ENCODE results near the gene SPATC1L. TPM values are rescaled to one million over a fixed set of nuclear protein-coding genes. Genes with fewer than 3 reads are reported as not detected.
"Not testable (repeated sequence)": the region's sequence is repeated elsewhere in the genome, so short reads cannot be mapped to it uniquely, and the experiment has no call there.

The SPATC1L gene
- total RNA-seq, 1 donor from 2014 or later = 14.1 TPM

- peaks cover 48% of the 10 kb centered on the region for H3K4me1 Mint-ChIP-seq (ENCODE audit: low read depth)
- peak overlapping the region; percentile 89 for H3K4me3 Mint-ChIP-seq (ENCODE audit: unreplicated experiment)
- no peaks in the 10 kb centered on the region for H3K27me3 Mint-ChIP-seq (ENCODE audit: low read depth)
- H3K36me3 Mint-ChIP-seq (ENCODE audit: low read depth) = peaks cover 8% of the 10 kb centered on the region
- no peak for TF ChIP-seq CTCF (IDR thresholded peaks at IDR 0.05)
- DNase-seq (ENCODE audit: low spot score) = no peak
- H3K27ac Mint-ChIP-seq (ENCODE audit: unreplicated experiment) = peak overlapping the region; percentile 95
- no peaks in the 10 kb centered on the region for H3K9me3 Mint-ChIP-seq (ENCODE audit: low read depth)
Measured at GRCh38 chr21:46227811-46228344, 43.6 kb upstream of the SPATC1L start.

DNA sequence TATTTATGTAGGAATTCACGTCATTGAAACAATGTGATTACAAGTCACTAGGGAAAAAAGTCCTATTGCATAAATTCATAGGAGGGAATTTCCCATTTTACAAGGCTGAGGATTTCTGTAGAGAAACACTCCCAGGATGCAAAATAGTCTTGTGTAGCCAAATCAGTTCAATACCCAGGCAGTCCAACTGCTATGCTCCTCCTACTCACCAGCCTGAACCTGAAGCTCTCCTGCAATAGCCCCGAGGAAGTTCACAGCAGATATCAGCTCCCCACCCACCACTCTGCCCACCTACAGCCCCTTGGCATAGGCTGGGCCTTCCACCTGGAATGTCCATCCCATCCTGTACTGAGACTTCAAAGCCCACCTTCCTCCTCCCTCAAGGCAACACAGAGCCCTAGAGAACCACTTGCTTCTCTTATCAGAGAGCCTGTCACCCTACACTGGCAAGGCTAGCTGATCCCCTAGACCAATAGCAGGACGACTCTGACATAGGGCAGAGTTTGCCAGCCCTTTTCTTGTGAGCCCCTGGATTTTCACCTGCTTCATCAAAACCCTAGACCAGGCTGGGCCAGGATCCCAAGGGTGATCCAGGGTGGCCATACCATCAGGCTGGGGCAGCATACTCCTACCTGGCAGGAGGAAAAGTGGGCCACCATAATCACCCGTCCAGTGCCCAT, 42.8 kb upstream of the SPATC1L start:
- Mint-ChIP-seq H3K4me1 (ENCODE audit: low read depth) (peaks cover 48% of the 10 kb centered on the region), H3K36me3 (ENCODE audit: low read depth) (peaks cover 5% of the 10 kb centered on the region), H3K4me3 (ENCODE audit: unreplicated experiment) (peak overlapping the region; percentile 89), H3K9me3 (ENCODE audit: low read depth) (no peaks in the 10 kb centered on the region), H3K27me3 (ENCODE audit: low read depth) (no peaks in the 10 kb centered on the region), H3K27ac (ENCODE audit: unreplicated experiment) (peak overlapping the region; percentile 95)
- DNase-seq (ENCODE audit: low spot score) = no peak
- TF ChIP-seq CTCF (IDR thresholded peaks at IDR 0.05) = no peak

DNA sequence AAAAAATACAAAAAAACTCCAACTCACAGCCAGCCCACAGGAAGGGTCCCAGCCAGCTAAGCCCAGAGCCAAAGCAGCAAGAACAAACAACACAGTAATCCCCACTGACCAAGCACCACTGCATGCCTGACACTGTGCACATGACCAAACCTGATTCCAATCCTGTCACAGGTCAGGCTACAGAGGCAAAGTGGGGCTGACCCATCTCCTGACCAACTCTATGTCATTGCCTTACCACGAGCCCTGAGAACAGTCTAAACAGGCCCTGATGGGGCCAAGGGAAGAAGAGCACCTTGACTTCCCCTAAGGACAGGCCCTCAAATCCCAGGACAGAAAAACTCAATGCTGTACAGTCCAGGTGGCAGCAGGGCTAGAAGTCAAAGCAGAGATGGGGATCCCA, 41.9 kb upstream of the SPATC1L start:
- H3K27ac Mint-ChIP-seq (ENCODE audit: unreplicated experiment) = peak overlapping the region; percentile 95
- DNase-seq (ENCODE audit: low spot score) = no peak
- TF ChIP-seq CTCF (IDR thresholded peaks at IDR 0.05) = no peak
- peak overlapping the region; percentile 89 for H3K4me3 Mint-ChIP-seq (ENCODE audit: unreplicated experiment)
- H3K4me1 Mint-ChIP-seq (ENCODE audit: low read depth) = peaks cover 48% of the 10 kb centered on the region
- peaks cover 4% of the 10 kb centered on the region for H3K36me3 Mint-ChIP-seq (ENCODE audit: low read depth)
- no peaks in the 10 kb centered on the region for H3K27me3 Mint-ChIP-seq (ENCODE audit: low read depth)
- H3K9me3 Mint-ChIP-seq (ENCODE audit: low read depth) = no peaks in the 10 kb centered on the region

DNA sequence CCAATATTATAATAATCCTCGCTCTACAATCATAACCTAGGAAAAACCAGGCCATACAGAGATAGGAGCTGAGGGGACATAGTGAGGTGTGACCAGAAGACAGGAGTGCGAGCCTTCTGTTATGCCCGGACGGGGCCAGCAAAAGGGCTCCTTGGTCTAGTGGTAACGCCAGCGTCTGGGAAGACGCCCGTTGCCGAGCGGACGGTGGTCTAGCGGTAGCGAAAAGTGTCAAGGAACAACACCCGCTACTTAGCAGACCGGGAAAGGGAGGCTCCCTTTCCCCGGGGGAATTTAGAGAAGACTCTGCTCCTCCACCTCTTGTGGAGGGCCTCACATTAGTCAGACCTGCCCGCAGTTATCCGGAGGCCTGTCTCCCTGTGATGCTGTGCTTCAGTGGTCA, 39.4 kb upstream of the SPATC1L start:
- H3K27ac Mint-ChIP-seq (ENCODE audit: unreplicated experiment); H3K27me3 Mint-ChIP-seq (ENCODE audit: low read depth); H3K4me3 Mint-ChIP-seq (ENCODE audit: unreplicated experiment); H3K9me3 Mint-ChIP-seq (ENCODE audit: low read depth); DNase-seq (ENCODE audit: low spot score): not testable (repeated sequence)
- H3K4me1 Mint-ChIP-seq (ENCODE audit: low read depth) = peaks cover 39% of the 10 kb centered on the region
- H3K36me3 Mint-ChIP-seq (ENCODE audit: low read depth) = peaks cover 17% of the 10 kb centered on the region

GRCh38 chr21:46223217-46223616, 39.0 kb upstream of the SPATC1L start:
- TF ChIP-seq CTCF (IDR thresholded peaks at IDR 0.05) = no peak
- Mint-ChIP-seq H3K4me1 (ENCODE audit: low read depth) (peaks cover 39% of the 10 kb centered on the region), H3K4me3 (ENCODE audit: unreplicated experiment) (no peak overlapping the region), H3K27me3 (ENCODE audit: low read depth) (no peaks in the 10 kb centered on the region), H3K9me3 (ENCODE audit: low read depth) (no peaks in the 10 kb centered on the region), H3K36me3 (ENCODE audit: low read depth) (peaks cover 17% of the 10 kb centered on the region), H3K27ac (ENCODE audit: unreplicated experiment) (no peak overlapping the region)
- no peak for DNase-seq (ENCODE audit: low spot score)

Data from chondrocyte (in vitro differentiated cells).